NCI-H2196 treated with DMSO at 0.1 percent for 48 hours (cell line): ENCODE data around the gene C2orf80.
"Not testable (repeated sequence)": the region's sequence is repeated elsewhere in the genome, so short reads cannot be mapped to it uniquely, and the experiment has no call there.

Source experiments
- DNase-seq: peaks from one replicate; lab custom pipeline; 2025; ENCODE audit not compliant: unreplicated experiment; lab: John Stamatoyannopoulos, UW

Gene C2orf80

GRCh38 chr2:208135794-208136715 is 53.8 kb downstream of the C2orf80 start:
- DNase-seq = no peak

GRCh38 chr2:208134928-208135586 is 54.8 kb downstream of the C2orf80 start:
- no peak for DNase-seq

- DNase-seq = no peak
Measured at GRCh38 chr2:208130712-208131110, 59.1 kb downstream of the C2orf80 start.

- no peak for DNase-seq
Measured at GRCh38 chr2:208129744-208130711, 59.8 kb downstream of the C2orf80 start, which contains the start of gene CRYGC. TSS of gene CRYGC (minus strand) at chr2:208129828. CDS start at chr2:208129792, 36 bp downstream.

GRCh38 chr2:208128136-208128535 is 61.7 kb downstream of the C2orf80 start:
- DNase-seq = no peak

GRCh38 chr2:208127090-208127489 is 62.7 kb downstream of the C2orf80 start:
- DNase-seq = no peak

- DNase-seq = no peak
Measured at GRCh38 chr2:208125251-208125650, 64.6 kb downstream of the C2orf80 start.

- DNase-seq = not testable (repeated sequence)
Measured at GRCh38 chr2:208124013-208124715, 65.7 kb downstream of the C2orf80 start, which contains the start of gene CRYGD. TSS of gene CRYGD (minus strand) at chr2:208124524. CDS start at chr2:208124473, 51 bp downstream.

- DNase-seq = no peak
Measured at GRCh38 chr2:208122248-208122647, 67.6 kb downstream of the C2orf80 start.

- DNase-seq = no peak
Measured at GRCh38 chr2:208118918-208119317, 70.9 kb downstream of the C2orf80 start.

GRCh38 chr2:208117390-208117789 is 72.4 kb downstream of the C2orf80 start:
- not testable (repeated sequence) for DNase-seq
